ENCODE data around the gene EMID1.

EMID1 gene

DNA sequence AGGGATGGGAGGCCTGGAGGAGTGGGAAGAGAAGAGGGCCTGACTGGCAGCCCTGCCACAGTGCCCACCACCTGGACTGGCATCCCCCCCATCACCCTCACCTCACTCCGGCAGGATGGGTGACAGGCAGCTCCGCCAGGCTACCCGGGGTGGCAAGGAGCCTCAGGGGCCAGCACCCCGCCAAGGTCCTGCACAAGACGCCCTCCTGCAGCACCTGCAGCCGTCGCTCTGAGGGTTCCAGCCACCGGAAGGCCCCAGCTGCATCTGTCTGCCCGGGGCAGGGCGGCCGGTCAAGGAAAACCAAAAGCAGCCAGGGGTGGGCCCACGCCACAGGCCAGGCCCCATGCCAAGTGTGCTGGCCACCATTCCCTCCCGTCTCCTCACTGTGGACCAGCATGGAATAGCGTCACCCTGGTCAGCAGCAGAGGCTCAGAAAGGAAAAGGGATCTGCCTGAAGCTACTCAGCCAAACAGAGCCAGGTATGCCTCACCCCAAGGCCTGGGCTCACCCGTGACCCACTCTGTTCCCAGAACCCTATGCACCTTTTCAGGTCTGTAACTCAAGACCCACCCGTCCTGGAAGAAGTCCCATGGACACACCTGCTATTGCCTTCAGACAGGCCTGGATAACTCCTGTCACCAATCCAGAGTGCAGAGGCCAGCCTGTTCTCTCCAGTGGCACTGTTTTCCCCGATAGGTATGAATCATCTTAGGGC, 55.1 kb downstream of the EMID1 start:
- DNase-seq (ENCODE audit: low read depth) = no peak

DNA sequence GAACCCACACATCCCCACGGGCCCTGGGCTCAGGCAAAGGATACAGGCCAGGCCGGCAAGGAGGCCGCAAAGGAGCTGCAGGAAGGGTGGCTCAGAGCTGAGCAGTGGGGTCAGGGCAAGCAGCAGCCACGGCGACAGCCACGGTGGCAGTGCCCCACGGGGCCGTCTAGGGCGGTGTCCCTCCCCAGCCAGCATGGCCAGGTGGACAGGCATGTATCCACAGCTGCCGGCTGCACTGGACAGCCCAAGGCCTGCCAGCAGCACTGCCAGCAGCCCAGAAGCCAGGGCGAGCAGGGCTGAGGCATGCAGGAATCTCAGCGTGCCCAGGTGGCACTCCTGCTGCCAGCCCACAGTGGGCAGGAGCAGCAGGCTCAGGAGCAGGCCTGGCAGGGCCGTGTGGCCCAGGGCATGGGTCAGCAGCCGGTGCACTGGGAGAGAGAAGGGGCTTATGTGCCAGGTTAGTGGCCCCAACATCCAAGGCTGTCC, 58.1 kb downstream of the EMID1 start:
- DNase-seq (ENCODE audit: low read depth) = no peak

DNA sequence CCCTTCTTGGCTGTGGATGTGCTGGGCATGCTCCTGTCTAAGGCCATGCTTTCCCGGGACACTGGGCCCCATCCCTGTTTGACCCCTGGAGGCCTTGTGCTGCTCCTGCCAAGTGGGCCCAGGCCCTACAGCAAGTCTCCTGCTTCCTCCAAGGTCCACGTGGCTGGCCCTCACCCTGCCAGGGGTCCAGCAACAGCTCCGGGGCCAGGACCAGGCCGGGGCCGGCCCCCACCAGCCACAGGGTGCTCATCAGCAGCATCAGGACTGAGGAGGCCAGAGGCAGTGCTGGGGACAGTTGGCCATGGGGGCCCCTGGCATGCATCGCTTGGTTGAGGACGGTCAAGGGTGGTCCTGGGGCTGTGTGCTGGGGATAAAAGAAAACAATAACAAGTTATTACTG, 59.6 kb downstream of the EMID1 start:
- DNase-seq (ENCODE audit: low read depth) = no peak

DNA sequence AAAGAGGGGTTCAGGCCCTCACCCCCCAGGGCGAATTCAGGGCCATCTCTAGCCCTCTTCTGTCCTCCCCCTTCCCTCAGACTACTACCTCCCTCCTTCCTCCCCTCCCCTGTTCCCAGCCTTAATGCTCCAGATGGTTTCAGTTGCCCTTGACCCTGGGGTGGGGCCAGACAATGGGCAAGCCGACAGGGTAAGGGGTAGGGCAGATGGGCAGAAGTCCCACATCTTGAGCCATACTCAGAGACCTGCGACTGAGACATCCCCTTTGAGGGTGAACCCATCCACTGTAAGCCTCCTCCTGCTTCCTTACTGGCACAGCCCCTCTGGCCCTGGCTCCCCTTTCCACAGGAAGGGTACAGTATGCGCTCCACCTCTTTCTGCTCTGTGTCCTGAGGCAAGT, 60.2 kb downstream of the EMID1 start:
- DNase-seq (ENCODE audit: low read depth) = peak; percentile 73

DNA sequence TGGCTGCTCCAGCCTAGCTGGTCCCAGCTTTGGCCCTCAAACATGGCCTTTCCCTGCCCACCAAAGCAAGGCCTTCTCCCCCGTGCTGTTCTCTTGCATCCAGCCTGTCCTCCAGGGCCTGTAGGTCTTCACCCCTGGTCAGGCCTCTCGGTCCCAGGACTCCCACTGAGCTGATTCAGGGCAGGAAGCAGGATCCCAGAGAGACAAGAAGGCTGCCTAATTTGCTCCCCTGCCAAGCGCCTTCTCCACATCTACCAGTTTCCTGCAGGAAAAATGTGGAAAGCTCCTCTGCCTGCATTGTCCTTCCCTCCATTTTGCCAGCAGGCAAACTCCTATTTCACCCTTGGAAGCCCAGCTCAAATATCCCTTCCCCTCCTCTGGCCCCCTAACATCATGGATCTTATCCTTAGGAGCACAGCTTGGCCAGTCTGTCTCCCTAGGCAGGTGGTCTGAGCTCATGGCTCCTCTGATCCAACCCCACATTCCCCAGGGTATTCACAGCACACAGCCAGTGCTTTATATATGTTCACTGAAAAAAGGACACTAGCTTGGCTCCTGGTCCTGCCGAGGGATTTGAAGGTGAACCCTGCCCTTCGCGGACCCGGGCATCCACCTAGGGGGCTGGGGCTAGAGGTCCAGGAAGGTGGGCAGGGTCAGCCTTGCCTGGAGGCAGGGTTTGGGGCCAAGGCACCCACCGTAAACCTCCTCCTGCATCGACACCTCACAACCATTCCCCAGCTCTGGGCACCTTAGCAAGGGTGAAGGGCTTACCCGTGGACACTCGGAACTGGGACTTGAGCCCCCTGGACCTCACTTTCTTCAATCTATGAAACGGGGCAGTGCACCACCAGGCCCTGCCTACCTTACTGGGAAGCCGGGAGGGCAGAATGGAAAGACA, 61.1 kb downstream of the EMID1 start:
- DNase-seq (ENCODE audit: low read depth) = no peak

DNA sequence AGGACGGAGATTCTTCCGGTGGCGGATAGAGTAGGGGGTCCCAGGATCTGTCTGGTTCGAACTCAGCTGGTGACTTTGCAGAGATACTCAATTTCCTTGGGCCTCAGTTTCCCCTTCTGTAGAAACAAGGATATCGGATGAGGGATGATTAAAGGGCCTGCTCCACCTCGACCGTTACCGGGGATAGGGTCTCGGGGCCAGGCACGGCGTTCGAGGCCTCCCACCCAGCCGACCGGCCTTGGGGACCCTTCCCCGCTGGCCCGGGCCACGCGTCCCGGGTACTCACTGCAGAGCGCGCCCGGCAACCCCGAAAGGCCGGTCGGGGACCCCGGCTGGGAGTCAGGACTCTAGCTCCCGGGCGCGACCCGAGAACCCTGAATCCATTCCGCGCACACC, 61.8 kb downstream of the EMID1 start:
- DNase-seq (ENCODE audit: low read depth) = no peak

DNA sequence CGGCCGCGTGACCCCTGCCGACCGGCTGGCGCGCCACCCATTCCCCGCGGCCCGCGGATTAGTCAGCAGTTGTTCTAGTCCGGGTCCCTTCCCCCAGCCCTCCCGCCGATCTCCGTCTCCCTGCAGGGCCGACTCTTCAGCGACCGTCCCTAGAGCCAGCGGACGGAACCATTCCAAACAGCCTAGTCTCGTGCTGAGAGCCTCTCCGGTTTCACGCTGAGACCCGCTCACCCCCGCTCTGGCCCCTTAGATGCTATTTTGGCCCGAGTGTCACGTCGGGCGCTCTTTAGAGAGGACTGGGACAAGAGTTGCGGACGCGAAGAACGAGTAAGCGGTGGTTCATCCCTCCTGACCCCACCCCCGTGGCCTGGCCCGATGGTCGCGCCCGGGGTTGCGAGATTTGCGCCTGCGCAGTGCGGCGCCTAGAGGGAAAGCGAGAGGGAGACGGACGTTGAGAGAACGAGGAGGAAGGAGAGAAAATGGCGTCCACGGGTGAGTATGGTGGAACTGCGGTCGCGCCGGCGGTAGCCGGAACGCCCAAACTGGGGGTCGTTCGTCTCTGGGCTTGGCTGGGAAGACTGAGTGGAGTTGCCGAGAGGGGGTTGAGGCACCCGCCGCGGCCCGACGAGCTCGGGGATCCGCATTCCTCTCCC, 62.3 kb downstream of the EMID1 start, which contains the start of the genes EWSR1 and RHBDD3:
EWSR1 (plus strand) TSS at position 411 of the 653 bp plus-strand sequence; CDS start at position 480, 69 bp downstream.
RHBDD3 (minus strand) TSS at position 124 of the 653 bp plus-strand sequence. CDS start 2,355 bp downstream, outside the sequence.
- DNase-seq (ENCODE audit: low read depth) = peak; percentile 92

DNA sequence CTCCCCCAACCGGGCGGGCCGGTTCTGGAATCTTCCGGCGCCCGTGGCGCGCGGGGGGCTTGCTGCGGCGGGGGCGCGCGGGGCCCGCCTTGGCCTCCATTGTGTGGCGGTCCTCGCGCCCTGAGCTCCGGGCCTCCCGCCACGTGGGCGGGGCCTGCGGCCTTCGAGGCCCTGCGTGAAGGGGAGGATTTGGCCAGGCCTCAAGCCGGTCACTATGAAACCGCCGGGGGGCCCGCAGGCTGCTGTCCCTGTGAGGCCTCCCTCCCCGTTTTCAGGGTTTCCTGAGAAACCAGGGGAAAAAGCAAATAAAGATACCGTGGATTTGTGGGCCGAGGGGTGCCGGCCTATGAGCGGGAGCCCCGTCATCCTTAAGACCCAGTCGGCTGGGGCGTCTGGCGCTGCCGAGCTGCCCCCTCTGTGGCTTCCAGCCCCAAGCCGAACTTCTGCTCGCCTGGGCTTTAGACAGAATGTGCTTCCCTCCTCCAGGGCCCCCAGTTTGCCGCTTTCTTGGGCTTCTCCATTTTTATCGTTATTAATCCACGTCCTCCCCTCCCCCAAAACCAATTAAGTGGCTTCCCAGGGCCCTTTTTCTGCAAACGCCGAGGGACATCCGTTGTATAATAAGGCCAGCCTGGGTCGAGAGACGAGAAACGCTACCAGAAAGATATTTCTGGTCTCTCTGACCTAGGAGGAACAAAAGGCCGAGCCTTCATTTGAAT, 63.0 kb downstream of the EMID1 start:
- peak; percentile 49 for DNase-seq (ENCODE audit: low read depth)

DNA sequence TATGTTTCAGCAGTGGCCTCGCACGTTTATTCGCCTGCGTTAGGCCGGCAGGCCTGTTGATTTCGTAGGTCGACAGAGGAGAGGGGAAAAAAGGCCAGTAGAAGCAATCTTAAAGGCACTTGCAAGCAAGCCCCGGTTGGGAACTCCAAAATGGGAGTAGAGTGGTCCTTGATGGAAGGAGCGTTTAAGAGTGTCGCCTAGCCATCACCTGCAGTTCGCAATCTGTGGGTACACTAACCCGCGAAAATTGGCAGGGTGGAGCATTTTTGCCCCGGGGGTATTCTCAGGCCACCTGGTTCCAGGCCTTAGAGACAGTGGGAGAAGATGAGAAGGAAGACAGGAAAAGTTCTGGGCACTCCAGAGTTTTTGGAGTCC, 63.5 kb downstream of the EMID1 start:
- DNase-seq (ENCODE audit: low read depth) = no peak

DNA sequence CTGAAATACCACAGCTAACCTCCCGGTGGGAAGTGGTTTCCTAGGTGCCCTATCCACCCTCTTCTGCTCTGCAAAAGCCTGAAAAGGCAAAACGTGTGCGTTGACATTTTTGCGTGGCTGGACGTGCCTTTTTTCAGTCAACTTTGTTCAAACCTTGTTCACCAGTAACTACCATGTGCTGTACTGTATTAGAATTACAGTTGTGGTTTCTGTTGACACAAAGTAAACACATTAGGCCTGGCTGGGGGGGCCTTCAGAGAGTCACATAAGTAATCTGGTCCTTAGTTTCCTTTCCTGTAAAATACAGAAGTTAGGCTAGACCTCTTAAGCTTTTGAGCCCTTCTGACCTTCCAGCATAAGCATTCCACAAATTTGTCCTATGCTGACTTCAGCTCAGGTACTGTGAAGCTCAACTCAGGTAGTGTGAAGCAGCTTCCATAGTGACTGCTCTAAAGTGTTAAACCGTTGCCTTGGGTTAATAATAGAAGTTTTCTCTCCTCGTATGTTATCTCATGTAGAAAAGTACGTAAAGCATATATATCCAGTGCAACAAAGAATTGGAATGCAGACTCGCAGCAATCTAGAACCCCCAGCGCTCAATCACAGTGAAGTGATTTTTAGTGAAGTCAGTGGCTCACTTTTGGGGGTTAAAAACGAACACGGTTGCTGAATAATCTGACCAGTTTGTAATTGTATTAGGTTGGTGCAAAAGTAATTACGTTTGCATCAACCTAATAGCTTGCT, 64.2 kb downstream of the EMID1 start:
- DNase-seq (ENCODE audit: low read depth) = no peak

DNA sequence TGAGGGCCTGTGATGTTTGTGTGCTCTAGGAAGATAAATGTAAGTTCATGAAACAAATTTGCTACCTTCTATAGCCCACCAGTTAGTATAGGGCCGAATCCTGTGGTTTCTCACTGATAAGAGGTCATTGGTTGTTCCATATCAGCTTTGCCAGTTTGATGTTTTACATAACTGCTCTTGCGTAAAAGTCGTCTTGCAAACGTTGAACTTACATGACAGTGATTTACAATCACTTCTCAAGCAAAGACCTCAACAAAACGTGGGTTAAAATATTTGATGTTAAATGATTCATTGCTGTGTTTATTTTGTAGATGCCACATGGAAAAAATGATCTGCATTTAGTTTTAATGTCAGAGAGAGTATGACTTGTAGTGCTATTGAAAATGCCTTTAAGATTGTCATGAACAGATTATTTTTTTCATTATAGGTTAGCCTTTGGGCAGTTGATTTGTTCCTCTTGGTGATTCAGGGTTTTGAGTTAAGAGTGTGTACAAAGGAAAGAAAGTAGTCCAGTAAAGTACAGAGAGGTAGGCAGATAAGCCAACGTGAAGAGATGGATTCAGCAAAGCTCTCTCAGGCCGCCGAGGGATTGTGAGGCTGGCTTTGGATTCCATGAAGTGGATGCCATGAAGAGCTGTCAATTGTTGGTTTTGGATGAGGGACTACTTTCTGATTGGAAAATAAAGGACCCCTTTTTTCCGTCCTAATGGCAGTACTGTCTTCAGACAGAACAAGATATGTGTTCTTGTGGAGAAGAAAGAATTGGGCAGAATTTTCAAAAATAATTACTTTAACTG, 65.0 kb downstream of the EMID1 start:
- DNase-seq (ENCODE audit: low read depth) = no peak

DNA sequence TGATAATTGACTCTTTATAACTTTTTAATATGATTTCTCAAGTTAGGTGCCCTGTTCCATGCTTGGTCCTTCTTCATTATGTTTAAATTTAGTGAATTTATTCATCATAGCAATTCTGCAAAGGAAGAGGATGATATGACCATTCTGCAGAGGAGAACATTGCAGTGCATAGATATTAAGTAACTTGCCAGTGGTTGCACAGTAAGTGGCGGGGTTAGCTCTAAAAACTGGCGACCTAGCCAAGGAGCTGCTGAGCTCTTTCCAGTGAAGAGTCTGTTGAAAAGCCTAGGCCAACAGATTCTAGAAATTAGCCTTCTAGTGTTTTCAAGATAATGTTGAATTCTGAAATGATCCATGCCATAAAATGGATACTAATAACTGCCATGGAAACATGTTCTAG, 66.9 kb downstream of the EMID1 start:
- DNase-seq (ENCODE audit: low read depth) = no peak

DNA sequence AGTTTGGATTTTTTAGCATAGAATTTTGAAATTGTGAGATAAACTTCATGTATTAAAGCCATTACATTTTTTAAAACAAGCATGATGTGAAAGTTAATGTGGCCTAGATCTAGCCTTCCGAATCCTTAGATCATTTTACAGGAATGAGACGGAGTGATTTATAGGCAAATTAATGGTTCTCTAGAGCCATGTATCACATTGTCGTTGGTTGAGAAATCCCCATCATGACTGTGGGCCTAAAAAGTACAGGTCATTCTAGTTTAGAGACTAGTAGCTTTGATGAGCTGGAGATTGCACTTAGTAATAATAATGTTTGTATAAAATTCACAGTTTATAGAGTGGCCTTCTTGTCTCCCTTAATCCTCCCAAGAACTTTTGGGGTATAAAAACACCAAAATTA, 69.5 kb downstream of the EMID1 start:
- no peak for DNase-seq (ENCODE audit: low read depth)

DNA sequence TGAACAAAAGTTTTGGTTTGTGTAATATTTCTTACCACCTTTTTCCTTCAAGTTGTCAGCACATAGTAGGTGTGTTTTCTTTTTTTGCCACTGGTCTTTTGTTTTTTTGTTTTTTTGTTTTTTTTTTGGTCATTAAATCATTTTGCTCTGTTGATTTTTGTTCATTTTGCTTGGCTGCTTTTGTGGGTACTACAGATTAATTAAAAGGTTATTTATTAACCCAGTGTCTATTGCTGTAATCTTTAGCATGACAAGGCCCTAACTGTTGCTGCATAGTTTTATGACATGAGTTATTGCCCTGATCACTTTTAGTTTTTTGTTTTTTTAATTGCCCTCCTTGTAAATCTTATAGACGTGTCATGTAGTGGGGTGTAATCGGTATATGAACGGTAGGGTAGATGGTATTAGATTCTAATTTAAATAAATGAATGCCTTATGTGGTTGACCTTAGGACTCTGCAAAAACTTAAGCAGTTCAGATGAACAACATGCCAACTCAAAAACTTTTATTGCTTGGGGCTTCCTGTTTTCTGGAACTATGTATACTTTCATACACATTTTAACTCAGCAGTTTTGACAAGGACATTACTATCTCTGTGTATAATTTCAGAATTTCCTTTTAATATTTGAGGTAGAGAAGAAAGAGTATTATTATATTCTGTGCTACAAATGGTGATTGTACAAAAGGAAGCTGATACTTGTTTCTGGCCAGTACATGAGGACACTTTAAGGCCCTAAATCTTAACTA, 70.3 kb downstream of the EMID1 start:
- DNase-seq (ENCODE audit: low read depth) = no peak

DNA sequence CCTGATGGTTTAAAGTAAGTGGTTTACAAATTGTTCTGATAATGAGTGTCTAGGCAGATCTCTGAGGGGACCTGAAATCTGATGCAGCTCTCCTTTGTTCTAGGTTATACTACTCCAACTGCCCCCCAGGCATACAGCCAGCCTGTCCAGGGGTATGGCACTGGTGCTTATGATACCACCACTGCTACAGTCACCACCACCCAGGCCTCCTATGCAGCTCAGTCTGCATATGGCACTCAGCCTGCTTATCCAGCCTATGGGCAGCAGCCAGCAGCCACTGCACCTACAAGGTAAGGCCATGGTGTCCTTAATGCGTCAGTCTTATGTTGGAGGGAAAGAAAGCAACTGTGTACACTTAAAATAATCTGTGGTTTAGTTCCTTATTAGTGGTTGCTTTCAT, 72.2 kb downstream of the EMID1 start:
- no peak for DNase-seq (ENCODE audit: low read depth)

DNA sequence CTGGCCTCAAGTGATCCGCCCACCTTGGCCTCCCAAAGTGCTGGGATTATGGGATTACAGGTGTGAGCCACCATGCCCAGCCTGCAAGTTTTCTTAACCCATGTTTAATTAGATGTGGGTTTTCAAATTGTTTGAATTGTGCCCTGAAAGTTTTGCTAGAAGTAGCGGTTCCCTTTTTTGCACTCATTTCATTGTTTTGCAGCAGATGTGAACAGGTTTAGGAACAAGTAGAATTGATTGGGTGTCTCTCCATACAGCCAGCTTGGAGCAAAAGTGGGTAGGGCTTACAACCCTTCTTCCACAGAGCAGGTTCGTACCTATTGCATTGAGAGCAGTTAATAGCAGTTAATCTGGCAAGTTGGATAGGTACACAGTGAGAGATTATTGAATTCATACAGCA, 78.5 kb downstream of the EMID1 start:
- DNase-seq (ENCODE audit: low read depth) = no peak

DNA sequence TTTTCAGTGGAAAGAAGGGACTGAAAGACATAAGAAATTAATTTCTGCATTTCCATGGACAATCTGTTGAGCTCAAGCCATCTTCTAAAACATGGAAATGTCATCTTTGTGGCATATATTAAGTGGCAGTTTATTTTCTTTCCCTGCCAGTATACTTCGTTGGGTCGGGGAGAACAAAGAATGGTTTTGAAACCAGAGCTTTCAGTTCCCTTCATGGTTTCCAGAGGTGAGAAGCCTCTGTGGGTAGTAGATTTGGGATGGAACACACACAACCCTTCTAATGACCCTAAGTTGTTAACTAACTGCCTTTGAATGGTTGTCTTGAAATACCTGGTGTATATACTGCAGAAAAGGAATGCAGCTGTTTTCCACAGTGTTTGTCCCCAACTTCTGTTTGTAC, 83.1 kb downstream of the EMID1 start:
- no peak for DNase-seq (ENCODE audit: low read depth)

DNA sequence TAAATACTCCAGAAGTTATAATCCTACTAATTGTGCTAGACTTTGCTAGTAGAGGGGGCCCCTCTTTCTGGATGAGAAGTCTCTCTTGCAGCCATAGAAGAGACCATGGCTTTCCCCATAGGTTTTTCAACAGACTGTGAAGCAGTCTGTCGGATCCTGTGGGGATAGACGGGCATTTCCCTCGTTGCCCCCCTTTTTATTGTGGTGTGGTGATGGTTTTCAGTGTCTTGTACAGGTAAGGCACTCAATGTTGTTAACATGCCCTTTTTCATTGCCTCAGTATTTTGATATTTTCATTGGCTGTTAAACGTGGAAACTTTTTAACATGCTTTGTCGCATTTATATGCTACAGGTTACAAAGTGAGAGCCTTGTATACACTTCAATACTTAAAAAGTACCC, 84.4 kb downstream of the EMID1 start:
- no peak for DNase-seq (ENCODE audit: low read depth)

DNA sequence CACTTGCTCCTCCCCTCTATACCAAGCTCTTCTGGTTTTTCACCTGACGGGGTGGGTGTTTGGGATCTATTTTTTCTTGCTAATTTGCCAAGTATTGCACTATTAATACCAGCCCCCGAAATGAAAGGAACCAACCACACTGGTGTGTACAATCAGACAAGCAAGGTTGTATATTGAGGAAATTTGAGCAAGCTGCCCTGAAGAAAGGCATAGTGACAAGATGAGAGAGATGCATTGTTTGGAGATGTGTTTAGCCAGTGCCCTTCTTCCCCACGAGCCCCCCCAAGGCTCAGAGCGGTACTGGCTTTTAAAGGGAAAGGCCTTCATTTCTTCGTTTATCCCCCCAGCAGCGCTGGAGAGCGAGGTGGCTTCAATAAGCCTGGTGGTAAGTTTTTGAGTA, 85.5 kb downstream of the EMID1 start:
- no peak for DNase-seq (ENCODE audit: low read depth)

DNA sequence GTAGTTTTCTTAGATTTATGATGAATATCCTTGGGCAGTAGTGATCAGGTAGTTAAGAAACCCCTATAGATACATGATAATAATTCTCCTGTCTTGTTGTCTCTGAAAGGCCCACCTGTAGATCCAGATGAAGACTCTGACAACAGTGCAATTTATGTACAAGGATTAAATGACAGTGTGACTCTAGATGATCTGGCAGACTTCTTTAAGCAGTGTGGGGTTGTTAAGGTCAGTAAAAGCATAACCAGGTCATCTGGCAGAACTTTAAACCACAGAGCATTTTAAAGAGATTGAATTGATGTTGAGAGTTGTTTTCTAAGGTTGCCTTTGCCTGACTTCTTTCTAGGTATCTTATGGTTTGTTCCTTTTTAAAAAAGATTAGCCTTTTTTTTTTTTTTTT, 86.7 kb downstream of the EMID1 start:
- DNase-seq (ENCODE audit: low read depth) = no peak
